PC-9 (cell line): ENCODE data around the gene NYAP2.

ENCODE experiments used
- CTCF ChIP-seq: fragments of 200-600 bp; sonication (generic); conservative IDR thresholded peaks from 2 replicates; pipeline ENCODE4 v1.6.1; 2017; ENCODE audit warnings: mixed run types, antibody characterized with exemption, mild to moderate bottlenecking, moderate library complexity
- EZH2 ChIP-seq: fragments of 200-600 bp; sonication (generic); IDR thresholded peaks from 2 replicates; pipeline ENCODE4 v1.8.0; 2017; ENCODE audit warnings: antibody characterized with exemption, low read depth

GRCh38 chr2:225434014-225434413 lies 34.5 kb downstream of the NYAP2 start:
- TF ChIP-seq CTCF (no peak), EZH2 (no peak)
